Transverse colon (tissue), 3 donors: Measurements from ENCODE around the gene ANGPTL1.

Experiments
- CTCF ChIP-seq, 5 experiments: fragments of 200-600 bp in 3 of 5; fragments of 450-650 bp in 2 of 5; sonication (generic) in 3 of 5; IDR thresholded peaks; 1 replicate in 2 of 5; 2 replicates in 3 of 5; pipeline ENCODE4 v1.5.1; 2016 to 2017; ENCODE audit warnings: antibody characterized with exemption in 5 of 5, inconsistent platforms in 3 of 5, mild to moderate bottlenecking in 2 of 5, moderate library complexity in 1 of 5
- POLR2A ChIP-seq: fragments of 450-650 bp; IDR thresholded peaks from one replicate; pipeline ENCODE4 v1.6.1; 2016; ENCODE audit warnings: antibody characterized with exemption, mild to moderate bottlenecking, moderate library complexity

GRCh38 chr1:178844436-178844835, 26.4 kb downstream of the ANGPTL1 start:
- TF ChIP-seq CTCF (IDR thresholded peaks at IDR 0.05) (no peak), POLR2A (no peak)
